ENCODE measurements around the gene ALDH3B1.

DNA sequence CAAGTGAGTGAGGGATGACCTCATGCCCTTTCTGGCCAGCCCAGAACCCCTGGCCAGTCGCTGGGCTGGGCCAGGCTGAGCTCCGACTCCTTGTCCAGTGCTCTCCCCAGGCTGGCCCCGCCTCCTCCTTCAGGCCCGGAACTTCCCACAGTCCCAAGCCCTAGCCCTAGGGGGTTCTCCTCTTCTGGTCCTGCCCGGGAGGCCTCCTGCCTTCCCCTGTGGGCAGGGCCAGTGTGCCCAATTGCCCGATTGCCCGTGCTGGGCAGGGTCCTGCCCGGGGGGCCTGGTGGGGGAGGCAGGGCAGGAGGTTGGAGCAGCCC is 32.9 kb downstream of the ALDH3B1 start:
- TF ChIP-seq, protein P1, sequence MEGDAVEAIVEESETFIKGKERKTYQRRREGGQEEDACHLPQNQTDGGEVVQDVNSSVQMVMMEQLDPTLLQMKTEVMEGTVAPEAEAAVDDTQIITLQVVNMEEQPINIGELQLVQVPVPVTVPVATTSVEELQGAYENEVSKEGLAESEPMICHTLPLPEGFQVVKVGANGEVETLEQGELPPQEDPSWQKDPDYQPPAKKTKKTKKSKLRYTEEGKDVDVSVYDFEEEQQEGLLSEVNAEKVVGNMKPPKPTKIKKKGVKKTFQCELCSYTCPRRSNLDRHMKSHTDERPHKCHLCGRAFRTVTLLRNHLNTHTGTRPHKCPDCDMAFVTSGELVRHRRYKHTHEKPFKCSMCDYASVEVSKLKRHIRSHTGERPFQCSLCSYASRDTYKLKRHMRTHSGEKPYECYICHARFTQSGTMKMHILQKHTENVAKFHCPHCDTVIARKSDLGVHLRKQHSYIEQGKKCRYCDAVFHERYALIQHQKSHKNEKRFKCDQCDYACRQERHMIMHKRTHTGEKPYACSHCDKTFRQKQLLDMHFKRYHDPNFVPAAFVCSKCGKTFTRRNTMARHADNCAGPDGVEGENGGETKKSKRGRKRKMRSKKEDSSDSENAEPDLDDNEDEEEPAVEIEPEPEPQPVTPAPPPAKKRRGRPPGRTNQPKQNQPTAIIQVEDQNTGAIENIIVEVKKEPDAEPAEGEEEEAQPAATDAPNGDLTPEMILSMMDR (IDR thresholded peaks at IDR 0.05) = no peak
- TF ChIP-seq POLR2A (IDR thresholded peaks at IDR 0.05) = no peak
